Endothelial cell of umbilical vein (primary cell): ENCODE data around the gene GEMIN8. TPM values are rescaled to one million over a fixed set of nuclear protein-coding genes. Genes with fewer than 3 reads are reported as not detected.

Source experiments
- BruUV-seq: library from RNA; stranded (reverse); fragments of 400-500 nt; replicated peaks from 2 replicates; lab custom pipeline; 2021; lab: Mats Ljungman, UMichigan
- CTCF ChIA-PET: fragments of 300-600, 350-600 bp; sonication (Branson Sonifier 250); formaldehyde crosslinking; loops from one replicate; lab custom pipeline; 2021; ENCODE audit warnings: antibody characterized with exemption, inconsistent platforms; lab: Charles Lee
- POLR2A ChIA-PET: fragments of 300-600, 350-600 bp; sonication (Branson Sonifier 250); formaldehyde crosslinking; loops from one replicate; lab custom pipeline; 2021; ENCODE audit warnings: antibody characterized with exemption, inconsistent platforms; lab: Charles Lee
- DNase-seq: peaks from one replicate; pipeline ENCODE4 v3.0.0-alpha.2; 2011; ENCODE audit warnings: low read depth, low spot score
- FAIRE-seq: peaks from 2 replicates; lab custom pipeline; 2011; peaks lifted over from hg19 to GRCh38; lab: Jason Lieb, UNC
- H2AFZ ChIP-seq: 2 replicates; pipeline ENCODE4 v1.6.0; 2012; ENCODE audit warnings: low read depth, low read length, control low read depth, inconsistent platforms
- H3K27ac ChIP-seq: 2 replicates; pipeline ENCODE4 v1.5.1; 2011; ENCODE audit warnings: low read depth, mild to moderate bottlenecking, control low read depth, low read length, moderate library complexity; ENCODE audit not compliant: insufficient read depth
- H3K27me3 ChIP-seq, 2 experiments: 2 replicates each; pipeline versions ENCODE4 v1.6.0 to v1.6.1; 2011; ENCODE audit warnings: low read length in 2 of 2, mixed read lengths in 1 of 2; ENCODE audit not compliant: control insufficient read depth in 2 of 2, insufficient read depth in 2 of 2
- H3K36me3 ChIP-seq, 2 experiments: 2 replicates in 1 of 2; 3 replicates in 1 of 2; pipeline ENCODE4 v1.5.1; 2011; ENCODE audit warnings: low read length in 2 of 2, mild to moderate bottlenecking in 1 of 2, moderate library complexity in 1 of 2; ENCODE audit not compliant: control insufficient read depth in 2 of 2, insufficient read depth in 2 of 2; ENCODE audit errors: extremely low read depth in 1 of 2
- H3K4me1 ChIP-seq: 3 replicates; pipeline ENCODE4 v1.5.1; 2011; ENCODE audit warnings: mild to moderate bottlenecking, low read length; ENCODE audit not compliant: control insufficient read depth, insufficient read depth; ENCODE audit errors: extremely low read depth
- H3K4me2 ChIP-seq: 2 replicates; pipeline ENCODE4 v1.6.1; 2011; ENCODE audit warnings: low read length, control low read depth, mixed read lengths; ENCODE audit not compliant: insufficient read depth
- H3K4me3 ChIP-seq, 3 experiments: fragments of 200-600 bp in 1 of 3; sonication (generic), shearing (Covaris generic) in 1 of 3; replicated peaks in 1 of 3; 2 replicates each; pipeline ENCODE4 v1.5.1; 2011 to 2016; ENCODE audit warnings: control low read depth in 3 of 3, low read length in 3 of 3, mild to moderate bottlenecking in 2 of 3, inconsistent platforms in 1 of 3, low read depth in 1 of 3, moderate library complexity in 1 of 3; ENCODE audit not compliant: insufficient read depth in 1 of 3
- H3K79me2 ChIP-seq: 2 replicates; pipeline ENCODE4 v1.6.0; 2012; ENCODE audit warnings: low read length, inconsistent platforms; ENCODE audit not compliant: control insufficient read depth, insufficient read depth
- H3K9ac ChIP-seq: replicated peaks from 2 replicates; pipeline ENCODE3; 2011; ENCODE audit warnings: low read length, control low read depth; ENCODE audit not compliant: insufficient read depth; ENCODE audit errors: extremely low read depth
- H3K9me1 ChIP-seq: replicated peaks from 3 replicates; pipeline ENCODE4 v1.6.0; 2011; ENCODE audit warnings: mild to moderate bottlenecking, low read length; ENCODE audit not compliant: control insufficient read depth, insufficient read depth; ENCODE audit errors: extremely low read depth
- H3K9me3 ChIP-seq: replicated peaks from 2 replicates; pipeline ENCODE4 v1.5.1; 2012; ENCODE audit warnings: low read length, inconsistent platforms; ENCODE audit not compliant: control insufficient read depth, insufficient read depth
- H4K20me1 ChIP-seq: replicated peaks from 2 replicates; pipeline ENCODE3; 2011; ENCODE audit warnings: mild to moderate bottlenecking, low read length; ENCODE audit not compliant: control insufficient read depth, insufficient read depth; ENCODE audit errors: extremely low read depth
- CTCF ChIP-seq, 2 donors: IDR thresholded peaks; 1 replicate in 1 of 2; 2 replicates in 1 of 2; pipeline ENCODE4 v1.5.1; 2011; ENCODE audit warnings: low read length in 2 of 2, mild to moderate bottlenecking in 2 of 2, moderate library complexity in 2 of 2, control low read depth in 1 of 2, inconsistent platforms in 1 of 2, low read depth in 1 of 2; ENCODE audit not compliant: insufficient read depth in 1 of 2; ENCODE audit errors: extremely low read depth in 1 of 2
- EZH2 ChIP-seq: IDR thresholded peaks from 2 replicates; pipeline ENCODE4 v1.6.1; 2012; ENCODE audit warnings: borderline replicate concordance, low read depth, mild to moderate bottlenecking, moderate library complexity, low read length, inconsistent platforms; ENCODE audit not compliant: severe bottlenecking
- JUN ChIP-seq: IDR thresholded peaks from 2 replicates; pipeline ENCODE4 v1.6.1; 2011; ENCODE audit warnings: borderline replicate concordance, low read depth; ENCODE audit not compliant: insufficient read length, insufficient read depth
- MAX ChIP-seq: IDR thresholded peaks from 2 replicates; pipeline ENCODE4 v1.6.1; 2011; ENCODE audit not compliant: insufficient read depth, insufficient read length
- POLR2A ChIP-seq: IDR thresholded peaks from 2 replicates; pipeline ENCODE4 v1.6.1; 2012; ENCODE audit warnings: low read depth, mild to moderate bottlenecking, control low read depth, low read length
- POLR2AphosphoS5 ChIP-seq: IDR thresholded peaks from 2 replicates; pipeline ENCODE4 v1.6.1; 2012; ENCODE audit warnings: low read depth, mild to moderate bottlenecking, control low read depth, low read length, moderate library complexity; ENCODE audit not compliant: insufficient read depth
- dilution Hi-C: fragments of 300-500 bp; cut with MboI; formaldehyde crosslinking; loops from one replicate; pipeline ENCODE4 v1.15.0; 2019; ENCODE audit warnings: low sequenced_read_pairs; ENCODE audit not compliant: extremely low pct_ligation_motif_present
- intact Hi-C: fragments of 100-400 bp; cut with micrococcal nuclease; formaldehyde crosslinking; loops from one replicate; pipeline ENCODE4 v1.10.0; 2022
- polyA plus RNA-seq, 4 experiments: library from polyadenylated mRNA; depleted of rRNA in 3 of 4; stranded (reverse) in 3 of 4; unstranded in 1 of 4; fragments of >200 nt; gene quantifications; 2 replicates each; pipeline versions ENCODE4 v1.2.1 to v1.2.3, GENCODE V29; 2011 to 2012; ENCODE audit warnings: missing spikeins in 1 of 4
- total RNA-seq: library from RNA; stranded (reverse); gene quantifications from 2 replicates; pipeline ENCODE4 v1.2.3, GENCODE V29; 2021

The GEMIN8 gene
- total and polyA plus RNA-seq, 2 donors (not counting 3 experiments of a cell fraction or from before 2014, with no cell fraction given) = 18.5 to 24.5 TPM

GRCh38 chrX:14039344-14039743, 9.7 kb upstream of the GEMIN8 start:
- CTCF ChIA-PET = interaction anchor here (0.6 to 1.9 kb wide), 7 partner anchors 10 to 1261 kb away, joined by 3 to 15 read pairs (median 3); partner anchors contain the start of gene GEMIN8
- Histone ChIP-seq H3K9ac (no peak overlapping the region), H4K20me1 (no peaks in the 10 kb centered on the region), H3K27ac (no peak overlapping the region), H3K4me3 (no peak overlapping the region), H3K79me2 (no peaks in the 10 kb centered on the region), H3K36me3 (no peaks in the 10 kb centered on the region), H2AFZ (no peak overlapping the region), H3K27me3 (no peaks in the 10 kb centered on the region), H3K4me2 (no peak overlapping the region), H3K9me1 (no peaks in the 10 kb centered on the region), H3K4me1 (no peaks in the 10 kb centered on the region), H3K9me3 (no peaks in the 10 kb centered on the region)
- peak; percentile 46 for DNase-seq
- POLR2A ChIA-PET = no interaction called here
- BruUV-seq = no TSS peak
- intact Hi-C loops (loop anchor here (1.0 kb wide), 2 partner anchors 1104 to 1204 kb away; no protein-coding TSS in a partner anchor), dilution Hi-C loops (no loop called here)
- FAIRE-seq = peak; percentile 77
- TF ChIP-seq JUN (no peak), POLR2A (no peak), POLR2AphosphoS5 (no peak), CTCF (IDR thresholded peaks at IDR 0.05; ENCODE audit: extremely low read depth in 1 of 2, insufficient read depth in 1 of 2, low read depth in 1 of 2, low read length in 2 of 2) (peak; percentile 23 to 31), MAX (no peak), EZH2 (no peak)
